Skin of body (tissue), 2 donors: ENCODE results near the gene TMTC2. TPM values are rescaled to one million over a fixed set of nuclear protein-coding genes. Genes with fewer than 3 reads are reported as not detected.

Experiments
- DNase-seq: peaks from one replicate; lab custom pipeline; 2025; lab: John Stamatoyannopoulos, UW
- total RNA-seq: library from RNA; depleted of rRNA; stranded (reverse); fragments of >200 nt; gene quantifications from one replicate; pipeline ENCODE4 v1.2.3, GENCODE V29; 2014

The TMTC2 gene
- total RNA-seq: 37.3 TPM

- peak; percentile 90 for DNase-seq
These were observed at the start of gene TMTC2 for GRCh38 chr12:82686168-82687020. TSS of gene TMTC2 (plus strand) at chr12:82686906.

DNA sequence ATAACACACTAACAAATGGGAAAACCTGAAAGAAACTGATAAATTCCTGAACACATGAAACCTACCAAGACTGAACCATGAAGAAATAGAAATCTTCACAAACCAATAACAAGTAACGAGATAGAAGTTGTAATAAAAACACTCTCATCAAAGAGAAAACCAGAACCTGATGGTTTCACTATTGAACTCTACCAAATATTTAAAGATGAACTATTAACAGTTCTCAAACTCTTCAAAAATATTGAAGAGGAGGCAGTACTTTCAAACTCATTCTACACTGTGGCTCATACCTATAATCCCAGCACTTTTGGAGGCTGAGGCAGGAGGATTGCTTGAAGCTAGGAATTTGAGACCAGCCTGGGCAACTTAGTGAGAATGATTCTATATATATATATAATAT lies 48.4 kb upstream of the TMTC2 start:
- no peak for DNase-seq

GRCh38 chr12:82644896-82645295 lies 41.8 kb upstream of the TMTC2 start:
- DNase-seq: peak; percentile 88

GRCh38 chr12:82645414-82645813 lies 41.3 kb upstream of the TMTC2 start:
- DNase-seq: no peak

DNA sequence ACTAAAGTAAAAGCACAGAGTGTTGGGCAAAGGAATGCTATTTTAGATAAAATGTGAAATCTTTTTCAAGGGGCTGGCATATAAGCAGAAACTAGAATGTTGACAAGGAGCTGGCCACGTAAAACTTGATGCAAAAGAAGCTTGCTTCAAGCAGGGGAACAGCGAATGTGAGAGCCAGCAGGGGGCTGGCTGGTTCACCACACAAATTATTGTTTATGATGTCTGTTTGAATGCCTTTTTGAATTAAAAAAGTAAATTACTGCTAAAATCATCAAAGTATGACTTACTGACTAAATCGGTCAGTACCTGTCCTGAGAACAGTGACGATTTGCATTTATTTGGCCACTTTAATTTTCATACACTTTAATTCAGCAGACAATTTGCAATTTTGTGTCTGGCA lies 38.9 kb upstream of the TMTC2 start:
- no peak for DNase-seq

DNA sequence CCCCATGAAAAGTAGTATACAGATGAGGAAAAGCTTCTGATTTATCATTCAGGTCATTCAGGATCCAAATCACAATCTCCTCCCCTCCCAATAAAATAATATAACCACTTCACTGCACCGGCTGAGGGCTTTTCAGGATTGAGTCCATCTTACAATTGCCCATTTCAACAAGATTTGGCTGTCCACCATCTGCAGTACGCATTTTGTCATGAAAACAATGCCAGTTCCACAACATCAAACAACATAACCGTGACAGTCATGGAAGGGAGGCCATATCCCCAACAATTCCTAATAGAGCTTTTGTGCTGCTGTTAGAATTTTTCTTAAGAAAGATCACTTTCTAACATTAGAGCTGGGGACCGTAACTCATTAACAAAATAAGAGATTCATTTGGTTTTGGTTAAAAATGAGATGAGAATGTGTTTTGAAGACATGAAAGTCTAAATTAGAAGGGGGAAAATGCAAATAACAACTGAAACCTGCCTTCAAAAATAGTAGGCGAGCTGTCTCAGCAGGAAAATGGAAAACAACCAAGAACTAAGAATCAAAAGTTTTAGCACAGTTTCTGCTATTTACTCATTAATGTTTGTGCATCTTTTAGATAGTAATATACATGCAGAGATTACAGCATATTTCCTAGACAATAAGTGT lies 38.3 kb upstream of the TMTC2 start:
- DNase-seq: peak; percentile 30

- DNase-seq: no peak
These were observed 35.9 kb upstream of the TMTC2 start for GRCh38 chr12:82650627-82651337.

DNA sequence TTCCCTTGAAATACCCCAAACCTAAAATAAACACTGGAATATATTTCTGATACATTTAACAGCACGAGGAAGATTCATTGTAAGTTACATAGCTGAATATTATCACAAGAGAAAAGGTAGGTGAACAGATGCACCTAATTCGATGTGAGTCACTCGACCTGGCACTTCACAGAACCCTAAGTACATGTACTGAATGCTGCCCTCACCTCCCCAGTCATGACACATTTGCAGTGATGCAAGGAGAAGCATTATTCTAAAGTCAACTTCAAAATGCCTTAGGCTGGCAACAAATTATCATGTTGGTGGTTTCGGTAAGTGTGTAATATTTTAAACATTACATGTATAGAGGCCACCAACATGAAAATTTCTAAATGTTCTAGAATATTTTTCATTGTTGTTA lies 35.2 kb upstream of the TMTC2 start:
- no peak for DNase-seq

DNA sequence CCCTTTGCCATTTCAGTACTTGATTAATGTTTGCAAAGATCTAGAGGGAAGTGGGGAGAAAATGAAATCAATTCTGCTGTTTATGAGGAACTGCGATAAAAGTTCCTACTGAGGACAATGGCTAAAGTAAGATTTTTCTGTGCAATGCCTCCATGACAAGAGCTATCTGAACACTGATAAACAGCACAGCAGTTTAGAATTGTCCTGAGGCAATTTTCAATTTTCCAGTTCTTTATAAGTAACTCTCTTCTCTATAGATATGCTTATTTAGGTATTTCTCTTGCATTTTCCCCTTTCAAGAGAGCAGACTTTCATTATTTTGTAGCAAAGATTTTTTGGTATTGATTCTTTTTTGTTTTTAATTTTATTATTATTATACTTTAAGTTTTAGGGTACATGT lies 34.6 kb upstream of the TMTC2 start:
- no peak for DNase-seq

DNA sequence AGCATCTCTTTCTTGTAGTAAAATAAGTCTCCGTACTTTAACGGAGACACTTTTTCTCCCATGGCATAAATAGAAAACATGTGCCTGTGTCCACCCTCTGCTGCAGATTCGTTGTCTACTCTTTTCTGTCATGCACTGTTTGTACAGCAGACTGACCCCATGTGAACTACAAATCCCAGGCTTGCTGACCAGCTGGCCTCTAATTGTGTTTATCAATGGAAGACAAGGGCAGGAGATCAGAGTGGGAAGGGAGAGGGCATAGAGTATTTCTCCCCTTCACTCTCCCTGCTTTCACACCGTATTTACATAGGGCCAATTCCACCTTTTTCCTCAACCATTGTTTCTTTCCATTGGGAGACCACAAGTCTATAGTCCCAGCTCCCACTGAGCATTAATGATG lies 31.0 kb upstream of the TMTC2 start:
- no peak for DNase-seq

DNA sequence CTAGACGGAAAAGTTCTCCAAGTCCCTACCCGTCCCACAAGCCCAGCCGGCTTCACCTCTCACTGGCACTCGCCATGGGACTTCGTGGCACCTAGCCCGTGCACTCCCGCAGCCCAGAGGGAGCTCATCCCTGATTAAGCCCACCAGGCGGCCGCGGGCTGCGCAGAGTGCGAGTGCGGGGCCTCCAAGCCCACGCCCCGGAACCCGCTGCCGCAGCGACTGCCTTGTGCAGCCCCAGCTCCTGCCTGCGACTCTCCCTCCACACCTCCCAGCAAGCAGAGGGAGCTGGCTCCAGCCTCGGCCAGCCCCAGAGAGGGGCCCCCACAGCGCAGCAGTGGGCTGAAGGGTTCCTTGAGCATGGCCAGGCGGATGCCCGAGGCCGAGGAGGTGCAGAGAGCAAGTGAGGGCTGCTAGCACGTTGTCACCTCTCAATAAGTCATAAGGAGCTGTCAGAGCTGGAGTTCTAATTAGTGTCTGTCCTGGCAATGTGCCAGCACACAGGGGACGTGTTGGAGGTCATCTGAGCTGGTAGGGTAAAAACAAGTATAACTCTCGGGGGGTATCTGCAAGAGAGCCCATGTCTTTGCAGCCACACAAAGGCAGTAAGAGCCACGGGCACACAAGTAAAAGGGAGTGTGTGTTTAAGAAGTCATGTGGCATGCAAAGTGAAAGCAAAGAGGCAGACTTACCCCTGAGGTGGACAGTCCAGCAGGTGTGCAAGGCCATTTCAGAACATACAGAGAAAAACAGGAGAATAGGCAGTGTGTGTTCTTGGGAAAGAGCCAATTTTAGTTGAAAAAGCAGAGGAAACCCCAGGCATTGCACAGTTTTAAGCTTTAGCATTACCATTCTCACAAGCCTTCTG lies 27.1 kb upstream of the TMTC2 start:
- DNase-seq: no peak

DNA sequence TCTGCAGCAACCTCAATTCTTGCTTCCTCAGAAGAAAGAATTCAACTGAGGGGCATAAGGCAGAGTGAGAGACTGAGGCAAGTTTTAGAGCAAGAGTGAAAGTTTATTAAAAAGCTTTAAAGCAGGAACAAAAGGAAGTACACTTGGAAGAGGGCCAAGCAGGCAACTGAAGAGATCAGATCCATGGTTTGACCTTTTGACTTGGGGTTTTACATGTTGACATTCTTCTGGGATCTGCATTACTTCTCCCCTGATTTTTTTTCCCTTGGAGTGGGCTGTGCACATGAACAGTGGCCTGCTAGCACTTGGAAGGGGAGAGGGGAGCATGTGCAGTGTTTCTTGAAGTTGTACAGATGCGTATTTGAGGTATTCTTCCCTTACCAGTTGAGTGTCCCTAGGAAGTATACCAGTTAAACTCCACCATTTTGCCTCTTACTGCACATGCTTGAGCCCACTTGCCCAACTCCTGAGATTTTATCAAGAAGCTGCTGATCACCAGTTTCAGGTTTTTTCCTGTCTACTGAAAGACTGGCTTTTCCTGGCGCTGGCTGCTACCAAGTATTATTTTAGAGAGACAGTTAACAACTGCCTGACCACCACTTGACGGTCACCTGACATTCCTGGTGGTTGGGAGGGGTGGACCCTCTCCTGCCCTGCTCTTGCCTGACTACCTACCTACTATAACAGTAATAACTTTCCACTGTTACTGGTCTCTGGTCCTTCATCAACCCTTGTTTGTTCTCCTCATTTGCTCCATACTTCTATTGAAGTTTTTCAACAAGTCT lies 26.0 kb upstream of the TMTC2 start:
- DNase-seq: no peak

DNA sequence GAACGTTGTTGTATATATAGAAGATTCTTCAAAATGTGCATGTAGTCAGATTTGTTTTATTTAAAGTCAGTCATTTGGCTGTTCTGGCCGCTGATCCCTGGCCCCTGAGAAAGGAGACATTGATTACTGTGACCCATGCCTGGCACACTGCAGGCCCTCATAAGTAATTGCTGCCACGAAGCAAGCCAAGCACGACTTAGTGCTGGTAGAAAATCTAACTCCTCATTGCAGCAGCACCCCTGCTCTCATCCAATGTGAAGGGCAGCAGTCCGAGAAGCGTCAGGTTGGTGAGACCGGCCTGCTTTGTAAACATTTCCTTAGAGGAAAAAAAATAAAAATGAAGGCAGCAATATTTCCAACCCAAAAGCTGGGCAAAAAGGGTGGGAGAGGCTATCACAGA lies 22.8 kb upstream of the TMTC2 start:
- no peak for DNase-seq

- no peak for DNase-seq
These were observed 21.4 kb upstream of the TMTC2 start for GRCh38 chr12:82665142-82665923.

- no peak for DNase-seq
These were observed 19.9 kb upstream of the TMTC2 start for GRCh38 chr12:82666830-82667229.

DNA sequence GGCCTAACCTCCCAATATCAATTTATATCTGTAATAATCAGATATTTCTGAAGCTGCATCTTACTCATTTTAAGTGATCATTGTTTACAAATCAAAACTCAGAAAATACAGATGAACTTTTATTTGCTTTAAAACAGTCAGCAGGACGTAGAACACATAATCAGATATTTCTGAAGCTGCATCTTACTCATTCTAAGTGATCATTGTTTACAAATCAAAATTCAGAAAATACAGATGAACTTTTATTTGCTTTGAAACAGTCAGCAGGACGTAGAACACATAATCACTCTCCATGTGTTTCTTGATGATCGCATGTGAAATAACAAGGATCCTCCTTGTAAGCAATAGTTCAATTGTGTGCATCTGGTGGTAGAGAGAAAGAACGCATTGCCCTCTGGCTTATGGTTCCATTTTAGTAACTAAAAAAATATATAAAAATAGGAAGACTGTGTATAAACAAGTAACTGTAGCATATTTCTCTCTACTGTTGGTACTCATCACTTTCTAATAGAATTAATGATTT lies 15.0 kb upstream of the TMTC2 start:
- peak; percentile 14 for DNase-seq

DNA sequence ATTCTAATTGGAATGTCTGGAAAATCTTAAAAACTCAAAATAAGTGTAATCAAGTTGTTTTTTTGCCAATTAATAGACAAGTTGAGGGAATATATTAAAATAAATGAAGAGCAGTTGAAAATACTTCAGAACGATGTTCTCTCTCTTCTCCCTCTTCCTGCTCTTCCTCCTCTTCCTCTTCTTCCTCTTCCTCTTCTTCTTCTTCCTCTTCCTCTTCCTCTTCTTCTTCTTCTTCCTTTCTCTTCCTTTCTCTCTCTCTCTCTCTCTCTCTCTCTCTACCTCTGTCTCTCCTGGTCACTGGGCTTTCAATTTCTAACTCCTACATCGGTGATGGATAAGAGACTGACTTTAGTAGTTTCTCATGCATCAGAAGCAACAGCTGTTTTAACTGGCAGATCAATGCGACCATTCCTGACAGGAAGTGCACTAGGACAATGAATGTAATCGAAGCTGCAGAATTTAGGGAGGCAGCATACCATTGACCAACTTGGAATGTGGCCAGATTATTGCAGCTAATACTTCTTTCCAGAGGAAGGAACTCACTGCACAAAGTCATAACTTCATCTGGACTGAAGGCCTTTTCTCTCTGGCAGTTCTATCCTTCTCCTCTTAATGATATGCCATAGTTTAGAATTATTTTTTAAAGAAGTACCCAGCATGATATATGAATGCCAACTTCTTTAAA lies 13.8 kb upstream of the TMTC2 start:
- DNase-seq: no peak

GRCh38 chr12:82673698-82674097 lies 13.0 kb upstream of the TMTC2 start:
- DNase-seq: no peak

DNA sequence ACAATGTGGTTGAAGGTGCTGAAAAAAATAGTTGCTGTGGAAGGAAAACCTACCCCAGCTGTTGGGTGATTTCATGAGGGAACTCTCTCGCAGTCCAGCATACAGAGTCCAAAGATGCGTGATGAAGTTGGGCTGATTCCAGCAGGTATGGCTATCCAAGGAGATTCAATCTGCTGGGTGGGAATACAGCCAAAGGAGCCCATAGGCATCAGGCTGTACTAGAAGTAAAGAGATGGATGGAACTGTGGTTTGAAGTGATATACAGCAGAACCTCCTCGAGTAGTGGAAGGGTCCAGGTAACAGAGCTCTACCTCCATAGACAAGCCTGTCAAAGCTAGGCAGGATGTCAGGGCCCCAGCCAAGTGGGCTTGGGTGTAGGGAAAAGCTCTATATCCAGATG lies 11.5 kb upstream of the TMTC2 start:
- no peak for DNase-seq
